ENCODE data around the gene DIRAS1. TPM values are rescaled to one million over a fixed set of nuclear protein-coding genes. Genes with fewer than 3 reads are reported as not detected.

DIRAS1 gene
- total and polyA plus RNA-seq, 2 experiments from 2014 or later = 2.8 to 18.6 TPM

DNA sequence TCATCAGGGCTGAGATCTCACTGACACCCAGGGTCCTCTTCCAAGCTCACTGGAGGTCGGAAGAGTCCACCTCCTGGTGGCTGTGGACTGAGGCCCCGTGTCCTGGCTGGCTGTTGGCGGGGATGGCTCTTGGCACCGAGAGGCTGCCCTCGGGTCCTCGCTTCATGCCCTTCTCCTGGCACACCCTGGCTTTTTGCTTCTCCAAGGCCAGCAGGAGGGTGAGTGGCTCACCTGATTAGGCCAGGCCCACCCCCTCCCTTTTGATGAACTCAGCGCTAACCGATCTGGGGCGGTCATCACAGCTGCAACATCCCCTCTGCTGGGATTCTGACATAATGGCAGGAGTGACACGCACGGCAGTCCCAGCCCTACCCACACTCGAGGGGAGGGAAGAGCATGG is 14.2 kb upstream of the DIRAS1 start:
- no peak overlapping the region for H3K27ac Mint-ChIP-seq
- Histone ChIP-seq H3K4me2 (no peak overlapping the region), H4K20me1 (replicated peaks; ENCODE audit: insufficient read depth) (no peaks in the 10 kb centered on the region; the same call in none of the 2 replicates), H3F3A (replicated peaks; ENCODE audit: low read depth) (no peaks in the 10 kb centered on the region), H3K9me2 (ENCODE audit: insufficient read depth) (no peaks in the 10 kb centered on the region), H3K36me3 (ENCODE audit: insufficient read depth) (no peaks in the 10 kb centered on the region; the same call in 1 of the 2 replicates), H3K27me3 (ENCODE audit: insufficient read depth) (no peaks in the 10 kb centered on the region), H2AFZ (no peak overlapping the region), H3K4me1 (ENCODE audit: insufficient read depth) (peaks cover 4% of the 10 kb centered on the region; the same call in 1 of the 2 replicates), H3K27ac (ENCODE audit: low read depth) (no peak overlapping the region), H3K79me2 (replicated peaks; ENCODE audit: insufficient read depth) (peaks cover 5% of the 10 kb centered on the region; the same call in 1 of the 2 replicates), H3K4me3 (no peak overlapping the region)
- no peaks in the 10 kb centered on the region for H3K9me3 Mint-ChIP-seq
- no peak for TF ChIP-seq EZH2 (IDR thresholded peaks at IDR 0.05; ENCODE audit: low read depth, unreplicated experiment)
- no peak for TF ChIP-seq STAT1 (IDR thresholded peaks at IDR 0.05; ENCODE audit: unreplicated experiment)
- TF ChIP-seq ZNF114 (CRISPR knock-in tag; IDR thresholded peaks at IDR 0.05) = no peak
- TF ChIP-seq, protein P1, sequence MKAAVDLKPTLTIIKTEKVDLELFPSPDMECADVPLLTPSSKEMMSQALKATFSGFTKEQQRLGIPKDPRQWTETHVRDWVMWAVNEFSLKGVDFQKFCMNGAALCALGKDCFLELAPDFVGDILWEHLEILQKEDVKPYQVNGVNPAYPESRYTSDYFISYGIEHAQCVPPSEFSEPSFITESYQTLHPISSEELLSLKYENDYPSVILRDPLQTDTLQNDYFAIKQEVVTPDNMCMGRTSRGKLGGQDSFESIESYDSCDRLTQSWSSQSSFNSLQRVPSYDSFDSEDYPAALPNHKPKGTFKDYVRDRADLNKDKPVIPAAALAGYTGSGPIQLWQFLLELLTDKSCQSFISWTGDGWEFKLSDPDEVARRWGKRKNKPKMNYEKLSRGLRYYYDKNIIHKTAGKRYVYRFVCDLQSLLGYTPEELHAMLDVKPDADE (IDR thresholded peaks at IDR 0.05) = no peak
- TF ChIP-seq ZNF331 (CRISPR knock-in tag; IDR thresholded peaks at IDR 0.05; ENCODE audit: low read depth) = no peak
- TF ChIP-seq, protein P2, sequence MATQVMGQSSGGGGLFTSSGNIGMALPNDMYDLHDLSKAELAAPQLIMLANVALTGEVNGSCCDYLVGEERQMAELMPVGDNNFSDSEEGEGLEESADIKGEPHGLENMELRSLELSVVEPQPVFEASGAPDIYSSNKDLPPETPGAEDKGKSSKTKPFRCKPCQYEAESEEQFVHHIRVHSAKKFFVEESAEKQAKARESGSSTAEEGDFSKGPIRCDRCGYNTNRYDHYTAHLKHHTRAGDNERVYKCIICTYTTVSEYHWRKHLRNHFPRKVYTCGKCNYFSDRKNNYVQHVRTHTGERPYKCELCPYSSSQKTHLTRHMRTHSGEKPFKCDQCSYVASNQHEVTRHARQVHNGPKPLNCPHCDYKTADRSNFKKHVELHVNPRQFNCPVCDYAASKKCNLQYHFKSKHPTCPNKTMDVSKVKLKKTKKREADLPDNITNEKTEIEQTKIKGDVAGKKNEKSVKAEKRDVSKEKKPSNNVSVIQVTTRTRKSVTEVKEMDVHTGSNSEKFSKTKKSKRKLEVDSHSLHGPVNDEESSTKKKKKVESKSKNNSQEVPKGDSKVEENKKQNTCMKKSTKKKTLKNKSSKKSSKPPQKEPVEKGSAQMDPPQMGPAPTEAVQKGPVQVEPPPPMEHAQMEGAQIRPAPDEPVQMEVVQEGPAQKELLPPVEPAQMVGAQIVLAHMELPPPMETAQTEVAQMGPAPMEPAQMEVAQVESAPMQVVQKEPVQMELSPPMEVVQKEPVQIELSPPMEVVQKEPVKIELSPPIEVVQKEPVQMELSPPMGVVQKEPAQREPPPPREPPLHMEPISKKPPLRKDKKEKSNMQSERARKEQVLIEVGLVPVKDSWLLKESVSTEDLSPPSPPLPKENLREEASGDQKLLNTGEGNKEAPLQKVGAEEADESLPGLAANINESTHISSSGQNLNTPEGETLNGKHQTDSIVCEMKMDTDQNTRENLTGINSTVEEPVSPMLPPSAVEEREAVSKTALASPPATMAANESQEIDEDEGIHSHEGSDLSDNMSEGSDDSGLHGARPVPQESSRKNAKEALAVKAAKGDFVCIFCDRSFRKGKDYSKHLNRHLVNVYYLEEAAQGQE (IDR thresholded peaks at IDR 0.05; ENCODE audit: unreplicated experiment) = no peak
- no peak for TF ChIP-seq CREB1 (CRISPR knock-in tag; IDR thresholded peaks at IDR 0.05; ENCODE audit: low read depth)
- TF ChIP-seq JUNB (IDR thresholded peaks at IDR 0.05; ENCODE audit: unreplicated experiment) = no peak
- TF ChIP-seq, protein P3, sequence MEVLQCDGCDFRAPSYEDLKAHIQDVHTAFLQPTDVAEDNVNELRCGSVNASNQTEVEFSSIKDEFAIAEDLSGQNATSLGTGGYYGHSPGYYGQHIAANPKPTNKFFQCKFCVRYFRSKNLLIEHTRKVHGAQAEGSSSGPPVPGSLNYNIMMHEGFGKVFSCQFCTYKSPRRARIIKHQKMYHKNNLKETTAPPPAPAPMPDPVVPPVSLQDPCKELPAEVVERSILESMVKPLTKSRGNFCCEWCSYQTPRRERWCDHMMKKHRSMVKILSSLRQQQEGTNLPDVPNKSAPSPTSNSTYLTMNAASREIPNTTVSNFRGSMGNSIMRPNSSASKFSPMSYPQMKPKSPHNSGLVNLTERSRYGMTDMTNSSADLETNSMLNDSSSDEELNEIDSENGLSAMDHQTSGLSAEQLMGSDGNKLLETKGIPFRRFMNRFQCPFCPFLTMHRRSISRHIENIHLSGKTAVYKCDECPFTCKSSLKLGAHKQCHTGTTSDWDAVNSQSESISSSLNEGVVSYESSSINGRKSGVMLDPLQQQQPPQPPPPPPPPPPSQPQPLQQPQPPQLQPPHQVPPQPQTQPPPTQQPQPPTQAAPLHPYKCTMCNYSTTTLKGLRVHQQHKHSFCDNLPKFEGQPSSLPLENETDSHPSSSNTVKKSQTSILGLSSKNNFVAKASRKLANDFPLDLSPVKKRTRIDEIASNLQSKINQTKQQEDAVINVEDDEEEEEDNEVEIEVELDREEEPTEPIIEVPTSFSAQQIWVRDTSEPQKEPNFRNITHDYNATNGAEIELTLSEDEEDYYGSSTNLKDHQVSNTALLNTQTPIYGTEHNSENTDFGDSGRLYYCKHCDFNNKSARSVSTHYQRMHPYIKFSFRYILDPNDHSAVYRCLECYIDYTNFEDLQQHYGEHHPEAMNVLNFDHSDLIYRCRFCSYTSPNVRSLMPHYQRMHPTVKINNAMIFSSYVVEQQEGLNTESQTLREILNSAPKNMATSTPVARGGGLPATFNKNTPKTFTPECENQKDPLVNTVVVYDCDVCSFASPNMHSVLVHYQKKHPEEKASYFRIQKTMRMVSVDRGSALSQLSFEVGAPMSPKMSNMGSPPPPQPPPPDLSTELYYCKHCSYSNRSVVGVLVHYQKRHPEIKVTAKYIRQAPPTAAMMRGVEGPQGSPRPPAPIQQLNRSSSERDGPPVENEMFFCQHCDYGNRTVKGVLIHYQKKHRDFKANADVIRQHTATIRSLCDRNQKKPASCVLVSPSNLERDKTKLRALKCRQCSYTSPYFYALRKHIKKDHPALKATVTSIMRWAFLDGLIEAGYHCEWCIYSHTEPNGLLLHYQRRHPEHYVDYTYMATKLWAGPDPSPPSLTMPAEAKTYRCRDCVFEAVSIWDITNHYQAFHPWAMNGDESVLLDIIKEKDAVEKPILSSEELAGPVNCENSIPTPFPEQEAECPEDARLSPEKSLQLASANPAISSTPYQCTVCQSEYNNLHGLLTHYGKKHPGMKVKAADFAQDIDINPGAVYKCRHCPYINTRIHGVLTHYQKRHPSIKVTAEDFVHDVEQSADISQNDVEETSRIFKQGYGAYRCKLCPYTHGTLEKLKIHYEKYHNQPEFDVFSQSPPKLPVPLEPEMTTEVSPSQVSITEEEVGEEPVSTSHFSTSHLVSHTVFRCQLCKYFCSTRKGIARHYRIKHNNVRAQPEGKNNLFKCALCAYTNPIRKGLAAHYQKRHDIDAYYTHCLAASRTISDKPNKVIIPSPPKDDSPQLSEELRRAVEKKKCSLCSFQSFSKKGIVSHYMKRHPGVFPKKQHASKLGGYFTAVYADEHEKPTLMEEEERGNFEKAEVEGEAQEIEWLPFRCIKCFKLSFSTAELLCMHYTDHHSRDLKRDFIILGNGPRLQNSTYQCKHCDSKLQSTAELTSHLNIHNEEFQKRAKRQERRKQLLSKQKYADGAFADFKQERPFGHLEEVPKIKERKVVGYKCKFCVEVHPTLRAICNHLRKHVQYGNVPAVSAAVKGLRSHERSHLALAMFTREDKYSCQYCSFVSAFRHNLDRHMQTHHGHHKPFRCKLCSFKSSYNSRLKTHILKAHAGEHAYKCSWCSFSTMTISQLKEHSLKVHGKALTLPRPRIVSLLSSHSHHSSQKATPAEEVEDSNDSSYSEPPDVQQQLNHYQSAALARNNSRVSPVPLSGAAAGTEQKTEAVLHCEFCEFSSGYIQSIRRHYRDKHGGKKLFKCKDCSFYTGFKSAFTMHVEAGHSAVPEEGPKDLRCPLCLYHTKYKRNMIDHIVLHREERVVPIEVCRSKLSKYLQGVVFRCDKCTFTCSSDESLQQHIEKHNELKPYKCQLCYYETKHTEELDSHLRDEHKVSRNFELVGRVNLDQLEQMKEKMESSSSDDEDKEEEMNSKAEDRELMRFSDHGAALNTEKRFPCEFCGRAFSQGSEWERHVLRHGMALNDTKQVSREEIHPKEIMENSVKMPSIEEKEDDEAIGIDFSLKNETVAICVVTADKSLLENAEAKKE (CRISPR knock-in tag; IDR thresholded peaks at IDR 0.05) = no peak
- no peak for TF ChIP-seq POLR2AphosphoS5 (IDR thresholded peaks at IDR 0.05; ENCODE audit: low read depth)
- TF ChIP-seq EZH2phosphoT487 (IDR thresholded peaks at IDR 0.05; ENCODE audit: unreplicated experiment) = no peak
- TF ChIP-seq, protein P4, sequence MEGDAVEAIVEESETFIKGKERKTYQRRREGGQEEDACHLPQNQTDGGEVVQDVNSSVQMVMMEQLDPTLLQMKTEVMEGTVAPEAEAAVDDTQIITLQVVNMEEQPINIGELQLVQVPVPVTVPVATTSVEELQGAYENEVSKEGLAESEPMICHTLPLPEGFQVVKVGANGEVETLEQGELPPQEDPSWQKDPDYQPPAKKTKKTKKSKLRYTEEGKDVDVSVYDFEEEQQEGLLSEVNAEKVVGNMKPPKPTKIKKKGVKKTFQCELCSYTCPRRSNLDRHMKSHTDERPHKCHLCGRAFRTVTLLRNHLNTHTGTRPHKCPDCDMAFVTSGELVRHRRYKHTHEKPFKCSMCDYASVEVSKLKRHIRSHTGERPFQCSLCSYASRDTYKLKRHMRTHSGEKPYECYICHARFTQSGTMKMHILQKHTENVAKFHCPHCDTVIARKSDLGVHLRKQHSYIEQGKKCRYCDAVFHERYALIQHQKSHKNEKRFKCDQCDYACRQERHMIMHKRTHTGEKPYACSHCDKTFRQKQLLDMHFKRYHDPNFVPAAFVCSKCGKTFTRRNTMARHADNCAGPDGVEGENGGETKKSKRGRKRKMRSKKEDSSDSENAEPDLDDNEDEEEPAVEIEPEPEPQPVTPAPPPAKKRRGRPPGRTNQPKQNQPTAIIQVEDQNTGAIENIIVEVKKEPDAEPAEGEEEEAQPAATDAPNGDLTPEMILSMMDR (conservative IDR thresholded peaks at IDR 0.05; ENCODE audit: low read depth in 2 of 2) = no peak
- peaks cover 4% of the 10 kb centered on the region; the same call in 2 of the 3 replicates for H3K4me1 Mint-ChIP-seq
- H3K27me3 Mint-ChIP-seq (ENCODE audit: insufficient read depth, low read depth, poor library complexity) = peaks cover 8% of the 10 kb centered on the region
- H3K4me3 Mint-ChIP-seq = no peak overlapping the region
- DNase-seq (ENCODE audit: low spot score) = no peak
- peaks cover 44% of the 10 kb centered on the region for H3K36me3 Mint-ChIP-seq (ENCODE audit: low read depth)
- no peak for ATAC-seq

Measured in GM23338 (cell line).